Neural progenitor cell (in vitro differentiated cells): ENCODE results near the gene SLC22A15. TPM values are rescaled to one million over a fixed set of nuclear protein-coding genes. Genes with fewer than 3 reads are reported as not detected.

Source experiments
- DNase-seq: peaks from one replicate; pipeline ENCODE4 v3.0.0-alpha.2; 2016; ENCODE audit warnings: low spot score
- H2AFZ ChIP-seq: fragments of 200-600 bp; sonication (generic); replicated peaks from 2 replicates; pipeline ENCODE4 v1.6.1; 2016; ENCODE audit warnings: antibody characterized with exemption
- H3F3A ChIP-seq: fragments of 200-600 bp; sonication (generic); 2 replicates; pipeline ENCODE4 v1.6.1; 2016; ENCODE audit warnings: antibody characterized with exemption, low read depth
- H3K27ac ChIP-seq: fragments of 200-600 bp; sonication (generic); 2 replicates; pipeline ENCODE4 v1.5.1; 2016; ENCODE audit warnings: mild to moderate bottlenecking
- H3K27me3 ChIP-seq: fragments of 200-600 bp; sonication (generic); 2 replicates; pipeline ENCODE4 v1.6.1; 2016; ENCODE audit warnings: mild to moderate bottlenecking, moderate library complexity
- H3K36me3 ChIP-seq: fragments of 200-600 bp; sonication (generic); 2 replicates; pipeline ENCODE4 v1.5.1; 2016
- H3K4me1 ChIP-seq: fragments of 200-600 bp; sonication (generic); 2 replicates; pipeline ENCODE4 v1.6.1; 2016; ENCODE audit warnings: mixed run types
- H3K4me2 ChIP-seq: fragments of 200-600 bp; sonication (generic); 2 replicates; pipeline ENCODE4 v1.6.1; 2016
- H3K4me3 ChIP-seq: fragments of 200-600 bp; sonication (generic); 2 replicates; pipeline ENCODE4 v1.5.1; 2016
- H3K79me2 ChIP-seq: fragments of 200-600 bp; sonication (generic); 2 replicates; pipeline ENCODE4 v1.6.1; 2016; ENCODE audit warnings: low read depth
- H3K9ac ChIP-seq: fragments of 200-600 bp; sonication (generic); 2 replicates; pipeline ENCODE4 v1.6.1; 2016
- H3K9me3 ChIP-seq: fragments of 200-600 bp; sonication (generic); 2 replicates; pipeline ENCODE4 v1.5.1; 2016; ENCODE audit warnings: low read depth
- H4K20me1 ChIP-seq: fragments of 200-600 bp; sonication (generic); 2 replicates; pipeline ENCODE4 v1.6.1; 2016; ENCODE audit warnings: low read depth
- H3K27ac Mint-ChIP-seq: 3 replicates; pipeline ENCODE4 v1.8.0; 2021; ENCODE audit warnings: mixed read lengths
- H3K27me3 Mint-ChIP-seq: 2 replicates; pipeline ENCODE4 v1.8.0; 2022; ENCODE audit warnings: low read depth, mild to moderate bottlenecking, inconsistent platforms, moderate library complexity, mixed read lengths; ENCODE audit not compliant: insufficient read depth
- H3K36me3 Mint-ChIP-seq: 3 replicates; pipeline ENCODE4 v1.8.0; 2021; ENCODE audit warnings: mixed read lengths
- H3K4me1 Mint-ChIP-seq: 3 replicates; pipeline ENCODE4 v1.8.0; 2021; ENCODE audit warnings: mixed read lengths
- H3K4me3 Mint-ChIP-seq: 3 replicates; pipeline ENCODE4 v1.8.0; 2021; ENCODE audit warnings: mild to moderate bottlenecking, moderate library complexity, mixed read lengths
- H3K9me3 Mint-ChIP-seq: 3 replicates; pipeline ENCODE4 v1.8.0; 2020; ENCODE audit warnings: mixed read lengths
- EZH2 ChIP-seq: fragments of 200-600 bp; sonication (generic); IDR thresholded peaks from 2 replicates; pipeline ENCODE4 v1.6.1; 2017; ENCODE audit warnings: antibody characterized with exemption, mild to moderate bottlenecking, moderate library complexity
- EZH2phosphoT487 ChIP-seq: fragments of 200-600 bp; sonication (generic); IDR thresholded peaks from 2 replicates; pipeline ENCODE4 v1.6.1; 2017; ENCODE audit warnings: antibody characterized with exemption
- total RNA-seq: library from RNA; depleted of rRNA; stranded (reverse); fragments of >200 nt; gene quantifications from 2 replicates; pipeline ENCODE4 v1.2.3, GENCODE V29; 2015; ENCODE audit warnings: low replicate concordance
- TF ChIP-seq, protein P1 (sequence below): fragments of 200-600 bp; sonication (generic); IDR thresholded peaks from 2 replicates; pipeline ENCODE4 v1.5.1; 2017; ENCODE audit warnings: antibody characterized with exemption, mild to moderate bottlenecking

Gene SLC22A15
- total RNA-seq, 1 donor from 2014 or later, result 1.9 TPM

DNA sequence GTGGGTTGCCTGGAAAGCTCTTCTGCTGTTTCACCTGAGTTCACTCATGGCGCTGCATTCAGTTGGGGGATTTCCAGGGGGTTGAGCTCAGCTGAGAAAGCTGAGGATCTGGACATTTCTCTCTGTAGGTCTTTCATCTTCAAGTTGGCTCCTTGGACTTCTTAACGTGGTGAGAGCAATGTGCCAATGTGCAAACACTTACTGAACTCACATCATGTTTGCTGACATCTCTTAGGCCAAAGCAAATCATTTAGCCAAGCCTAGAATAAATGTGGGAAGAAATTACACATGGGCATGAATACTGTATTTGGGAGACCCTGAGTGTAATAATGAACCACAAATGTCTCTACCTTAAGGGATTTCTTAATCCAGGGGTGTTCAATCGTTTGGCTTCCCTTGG lies 42.7 kb upstream of the SLC22A15 start:
- no peak overlapping the region for H3K9ac ChIP-seq
- no peaks in the 10 kb centered on the region for H4K20me1 ChIP-seq
- no peak overlapping the region for H3K4me2 ChIP-seq
- H3K79me2 ChIP-seq, result no peaks in the 10 kb centered on the region
- no peak for TF ChIP-seq EZH2phosphoT487
- TF ChIP-seq, protein P1, sequence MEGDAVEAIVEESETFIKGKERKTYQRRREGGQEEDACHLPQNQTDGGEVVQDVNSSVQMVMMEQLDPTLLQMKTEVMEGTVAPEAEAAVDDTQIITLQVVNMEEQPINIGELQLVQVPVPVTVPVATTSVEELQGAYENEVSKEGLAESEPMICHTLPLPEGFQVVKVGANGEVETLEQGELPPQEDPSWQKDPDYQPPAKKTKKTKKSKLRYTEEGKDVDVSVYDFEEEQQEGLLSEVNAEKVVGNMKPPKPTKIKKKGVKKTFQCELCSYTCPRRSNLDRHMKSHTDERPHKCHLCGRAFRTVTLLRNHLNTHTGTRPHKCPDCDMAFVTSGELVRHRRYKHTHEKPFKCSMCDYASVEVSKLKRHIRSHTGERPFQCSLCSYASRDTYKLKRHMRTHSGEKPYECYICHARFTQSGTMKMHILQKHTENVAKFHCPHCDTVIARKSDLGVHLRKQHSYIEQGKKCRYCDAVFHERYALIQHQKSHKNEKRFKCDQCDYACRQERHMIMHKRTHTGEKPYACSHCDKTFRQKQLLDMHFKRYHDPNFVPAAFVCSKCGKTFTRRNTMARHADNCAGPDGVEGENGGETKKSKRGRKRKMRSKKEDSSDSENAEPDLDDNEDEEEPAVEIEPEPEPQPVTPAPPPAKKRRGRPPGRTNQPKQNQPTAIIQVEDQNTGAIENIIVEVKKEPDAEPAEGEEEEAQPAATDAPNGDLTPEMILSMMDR, result no peak
- TF ChIP-seq EZH2, result no peak
- H3K36me3 Mint-ChIP-seq, result no peaks in the 10 kb centered on the region
- no peak overlapping the region for H3K27ac ChIP-seq
- no peak overlapping the region for H3K4me3 ChIP-seq
- no peaks in the 10 kb centered on the region for H3K9me3 ChIP-seq
- no peaks in the 10 kb centered on the region for H3F3A ChIP-seq
- H3K9me3 Mint-ChIP-seq, result peaks cover 2% of the 10 kb centered on the region
- H3K4me1 Mint-ChIP-seq, result no peaks in the 10 kb centered on the region
- no peak overlapping the region for H3K27ac Mint-ChIP-seq
- no peaks in the 10 kb centered on the region for H3K27me3 ChIP-seq
- no peaks in the 10 kb centered on the region for H3K4me1 ChIP-seq
- H3K36me3 ChIP-seq, result no peaks in the 10 kb centered on the region
- DNase-seq, result no peak
- peaks cover 7% of the 10 kb centered on the region for H3K27me3 Mint-ChIP-seq
- no peak overlapping the region for H3K4me3 Mint-ChIP-seq
- H2AFZ ChIP-seq, result no peak overlapping the region

DNA sequence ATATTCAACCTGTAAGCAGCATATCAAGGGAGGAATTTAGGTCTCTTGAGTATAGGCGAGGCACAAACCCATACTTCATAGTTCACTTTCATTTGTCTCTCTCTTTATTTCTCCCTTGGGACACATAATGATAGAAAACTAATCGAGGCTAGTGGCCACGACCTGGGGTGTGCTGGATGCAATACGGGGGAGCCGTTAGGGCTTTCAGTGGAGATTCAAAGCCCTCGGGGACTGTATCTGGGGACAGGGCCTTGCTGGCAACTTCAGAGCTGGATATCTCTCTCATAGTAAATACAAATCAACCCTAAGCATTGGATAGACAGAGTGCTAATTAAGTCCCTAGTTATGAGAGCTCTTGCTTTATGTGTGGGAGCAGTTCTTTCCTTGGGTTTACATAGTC lies 36.9 kb upstream of the SLC22A15 start:
- Mint-ChIP-seq H3K4me1 (no peaks in the 10 kb centered on the region), H3K4me3 (no peak overlapping the region), H3K27me3 (peaks cover 2% of the 10 kb centered on the region), H3K36me3 (no peaks in the 10 kb centered on the region), H3K9me3 (no peaks in the 10 kb centered on the region), H3K27ac (no peak overlapping the region)
- H3K4me2 ChIP-seq, result no peak overlapping the region
- no peaks in the 10 kb centered on the region for H3K9me3 ChIP-seq
- H2AFZ ChIP-seq, result no peak overlapping the region
- no peaks in the 10 kb centered on the region for H3K79me2 ChIP-seq
- no peaks in the 10 kb centered on the region for H3K36me3 ChIP-seq
- no peak overlapping the region for H3K27ac ChIP-seq
- TF ChIP-seq, protein P1, result no peak
- TF ChIP-seq EZH2 (no peak), EZH2phosphoT487 (no peak)
- no peak for DNase-seq
- no peaks in the 10 kb centered on the region for H3K27me3 ChIP-seq
- no peak overlapping the region for H3K9ac ChIP-seq
- H3K4me1 ChIP-seq, result no peaks in the 10 kb centered on the region
- H3F3A ChIP-seq, result no peaks in the 10 kb centered on the region
- no peak overlapping the region for H3K4me3 ChIP-seq
- no peaks in the 10 kb centered on the region for H4K20me1 ChIP-seq

- H3K27ac Mint-ChIP-seq, result no peak overlapping the region
- no peak for DNase-seq
- TF ChIP-seq EZH2 (no peak), EZH2phosphoT487 (no peak)
- no peaks in the 10 kb centered on the region for H3K4me1 ChIP-seq
- H3K9me3 ChIP-seq, result no peaks in the 10 kb centered on the region
- no peaks in the 10 kb centered on the region for H3F3A ChIP-seq
- H3K27ac ChIP-seq, result no peak overlapping the region
- H4K20me1 ChIP-seq, result no peaks in the 10 kb centered on the region
- H3K9me3 Mint-ChIP-seq, result no peaks in the 10 kb centered on the region
- H3K4me1 Mint-ChIP-seq, result no peaks in the 10 kb centered on the region
- no peaks in the 10 kb centered on the region for H3K27me3 Mint-ChIP-seq
- no peak overlapping the region for H3K4me3 ChIP-seq
- no peak overlapping the region for H3K4me2 ChIP-seq
- H3K9ac ChIP-seq, result no peak overlapping the region
- no peaks in the 10 kb centered on the region for H3K36me3 ChIP-seq
- no peaks in the 10 kb centered on the region for H3K36me3 Mint-ChIP-seq
- H3K79me2 ChIP-seq, result no peaks in the 10 kb centered on the region
- no peak overlapping the region for H3K4me3 Mint-ChIP-seq
- H2AFZ ChIP-seq, result no peak overlapping the region
- no peaks in the 10 kb centered on the region for H3K27me3 ChIP-seq
These were observed 30.2 kb upstream of the SLC22A15 start for GRCh38 chr1:115946116-115946515.

GRCh38 chr1:115949156-115949555 lies 27.2 kb upstream of the SLC22A15 start:
- Histone ChIP-seq H3K27ac (no peak overlapping the region), H3K4me2 (no peak overlapping the region), H3F3A (no peaks in the 10 kb centered on the region), H3K4me1 (no peaks in the 10 kb centered on the region), H3K79me2 (no peaks in the 10 kb centered on the region), H3K4me3 (no peak overlapping the region), H3K36me3 (no peaks in the 10 kb centered on the region), H3K27me3 (no peaks in the 10 kb centered on the region), H3K9me3 (no peaks in the 10 kb centered on the region), H2AFZ (no peak overlapping the region), H3K9ac (no peak overlapping the region), H4K20me1 (no peaks in the 10 kb centered on the region)
- Mint-ChIP-seq H3K36me3 (no peaks in the 10 kb centered on the region), H3K4me1 (no peaks in the 10 kb centered on the region), H3K9me3 (no peaks in the 10 kb centered on the region), H3K27ac (no peak overlapping the region), H3K27me3 (no peaks in the 10 kb centered on the region), H3K4me3 (no peak overlapping the region)
- TF ChIP-seq EZH2 (no peak), EZH2phosphoT487 (no peak)
- TF ChIP-seq, protein P1, result no peak
- no peak for DNase-seq
